Lung (tissue), 12 donors: ENCODE results near the gene SUSD4. TPM values are rescaled to one million over a fixed set of nuclear protein-coding genes. Genes with fewer than 3 reads are reported as not detected.
A peak's percentile ranks its signal among the peaks of the same experiment; 100 is the strongest.

Source experiments
- ATAC-seq: fragments of 200-7000 bp; cut with Tn5 transposase; one replicate; pipeline ENCODE4 v1.9.1; 2020; ENCODE audit warnings: moderate number of reproducible peaks; ENCODE audit not compliant: insufficient read depth, low FRiP score
- DNase-seq, 3 donors: peaks; one replicate each; pipeline ENCODE4 v3.0.0-alpha.2; 2013 to 2017
- H3K27ac ChIP-seq, 2 donors: one replicate each; pipeline ENCODE4 v1.5.1; 2013; ENCODE audit warnings: mild to moderate bottlenecking in 2 of 2, moderate library complexity in 2 of 2, control low read depth in 1 of 2, inconsistent platforms in 1 of 2, low read depth in 1 of 2, low read length in 1 of 2
- H3K27me3 ChIP-seq, 3 donors: one replicate each; pipeline ENCODE4 v1.5.1; 2013; ENCODE audit warnings: low read length in 2 of 3; ENCODE audit not compliant: control insufficient read depth in 3 of 3, insufficient read depth in 3 of 3
- H3K36me3 ChIP-seq, 4 donors: one replicate each; pipeline ENCODE4 v1.5.1; 2013; ENCODE audit warnings: low read length in 4 of 4, mild to moderate bottlenecking in 1 of 4, moderate library complexity in 1 of 4; ENCODE audit not compliant: control insufficient read depth in 4 of 4, insufficient read depth in 4 of 4
- H3K4me1 ChIP-seq, 5 donors: one replicate each; pipeline ENCODE4 v1.5.1; 2013; ENCODE audit warnings: low read length in 5 of 5, mild to moderate bottlenecking in 2 of 5, moderate library complexity in 1 of 5; ENCODE audit not compliant: control insufficient read depth in 5 of 5, insufficient read depth in 5 of 5
- H3K4me3 ChIP-seq: one replicate; pipeline ENCODE4 v1.5.1; 2013; ENCODE audit warnings: mild to moderate bottlenecking, control low read depth, moderate library complexity
- H3K9ac ChIP-seq, 2 donors: one replicate each; pipeline ENCODE4 v1.5.1; 2013; ENCODE audit warnings: low read length in 2 of 2, control low read depth in 1 of 2; ENCODE audit not compliant: insufficient read depth in 1 of 2
- H3K9me3 ChIP-seq, 4 donors: one replicate each; pipeline ENCODE4 v1.5.1; 2013; ENCODE audit warnings: low read length in 3 of 4, mild to moderate bottlenecking in 1 of 4, moderate library complexity in 1 of 4; ENCODE audit not compliant: control insufficient read depth in 4 of 4, insufficient read depth in 3 of 4
- CTCF ChIP-seq: IDR thresholded peaks from 2 replicates; pipeline ENCODE4 v1.5.1; 2012; ENCODE audit warnings: mild to moderate bottlenecking; ENCODE audit errors: control extremely low read depth, extremely low read depth
- WGBS, 2 donors: extraction: QIAGEN DNeasy Blood & Tissue Kit; methylation state at CpG; one replicate each; pipeline ENCODE4 v1.1.7; 2013; 5-methylcytosine and 5-hydroxymethylcytosine counted together
- polyA plus RNA-seq, 2 donors: library from polyadenylated mRNA; stranded (reverse); fragments of 200-250 nt; gene quantifications; one replicate each; pipeline ENCODE4 v1.2.1, GENCODE V29; 2013
- total RNA-seq, 2 donors: library from RNA; depleted of rRNA in 1 of 2; stranded (reverse); fragments of >200 nt in 1 of 2; gene quantifications; one replicate each; pipeline ENCODE4 v1.2.1, GENCODE V29; 2014 to 2021
- donor health status: control.
- donor health status: control.
- donor health status: Bipolar disorder and iron deficiency.
- donor health status: healthy.
- donor health status: DM: yes; HTN: yes; CAD: no.

The SUSD4 gene
- total and polyA plus RNA-seq, 4 donors, result 2.8 to 17.0 (median 4.9) TPM

- peaks cover 0 to 3% (median 0%) of the 10 kb centered on the region in 5 donors for H3K4me1 ChIP-seq
- TF ChIP-seq CTCF, result no peak
- H3K27ac ChIP-seq, result peak overlapping the region in 1 of 2 donors; percentile 24
- H3K4me3 ChIP-seq, result no peak overlapping the region
- no peak overlapping the region for H3K9ac ChIP-seq
- H3K27me3 ChIP-seq, result no peaks in the 10 kb centered on the region
- H3K36me3 ChIP-seq, result no peaks in the 10 kb centered on the region
- no peaks in the 10 kb centered on the region for H3K9me3 ChIP-seq
- no peak for ATAC-seq
- WGBS, 2 donors, result 45 to 61% methylated on average over 11 of the region's 11 CpGs
- no peak for DNase-seq
These were observed 130.4 kb downstream of the SUSD4 start for GRCh38 chr1:223233410-223234169.

GRCh38 chr1:223233019-223233409 lies 131.0 kb downstream of the SUSD4 start:
- TF ChIP-seq CTCF, result no peak
- no peaks in the 10 kb centered on the region for H3K27me3 ChIP-seq
- DNase-seq (no peak), ATAC-seq (no peak)
- no peaks in the 10 kb centered on the region for H3K36me3 ChIP-seq
- peaks cover 0 to 3% (median 0%) of the 10 kb centered on the region in 5 donors for H3K4me1 ChIP-seq
- WGBS, 2 donors, result 69 to 73% methylated on average over 3 of the region's 3 CpGs
- H3K9me3 ChIP-seq, result no peaks in the 10 kb centered on the region
- no peak overlapping the region for H3K4me3 ChIP-seq
- H3K9ac ChIP-seq, result no peak overlapping the region
- no peak overlapping the region for H3K27ac ChIP-seq

GRCh38 chr1:223231581-223231980 lies 132.4 kb downstream of the SUSD4 start:
- H3K4me3 ChIP-seq, result no peak overlapping the region
- ATAC-seq (no peak), DNase-seq (no peak)
- TF ChIP-seq CTCF, result no peak
- no peak overlapping the region for H3K9ac ChIP-seq
- no peaks in the 10 kb centered on the region for H3K27me3 ChIP-seq
- H3K4me1 ChIP-seq, result peaks cover 0 to 3% (median 0%) of the 10 kb centered on the region in 5 donors
- H3K36me3 ChIP-seq, result no peaks in the 10 kb centered on the region
- WGBS, 2 donors, result 88 to 90% methylated on average over 7 of the region's 7 CpGs
- no peaks in the 10 kb centered on the region for H3K9me3 ChIP-seq
- H3K27ac ChIP-seq, result no peak overlapping the region
